ENCODE measurements around the gene UBA1.

Gene UBA1

GRCh38 chrX:47180346-47180745, 13.3 kb upstream of the UBA1 start:
- H3K36me3 ChIP-seq = peaks cover 44% of the 10 kb centered on the region
- H3K27ac ChIP-seq = no peak overlapping the region
- no peak for TF ChIP-seq CTCF (IDR thresholded peaks at IDR 0.05; ENCODE audit: low read depth, low read length)
- no peak overlapping the region for H3K4me3 ChIP-seq (ENCODE audit: low read depth, low read length)
- H3K9me3 ChIP-seq (ENCODE audit: severe bottlenecking) = no peaks in the 10 kb centered on the region
- H3K27me3 ChIP-seq (ENCODE audit: insufficient read depth, low read depth, severe bottlenecking) = peaks cover 28% of the 10 kb centered on the region
- no peak for DNase-seq

- no peak for DNase-seq
- Histone ChIP-seq H3K4me3 (ENCODE audit: low read depth, low read length) (no peak overlapping the region), H3K27me3 (ENCODE audit: insufficient read depth, low read depth, severe bottlenecking) (peaks cover 32% of the 10 kb centered on the region), H3K36me3 (peaks cover 49% of the 10 kb centered on the region), H3K9me3 (ENCODE audit: severe bottlenecking) (no peaks in the 10 kb centered on the region), H3K27ac (no peak overlapping the region)
- TF ChIP-seq CTCF (IDR thresholded peaks at IDR 0.05; ENCODE audit: low read depth, low read length) = no peak
Measured at GRCh38 chrX:47181301-47181700, 12.3 kb upstream of the UBA1 start.

DNA sequence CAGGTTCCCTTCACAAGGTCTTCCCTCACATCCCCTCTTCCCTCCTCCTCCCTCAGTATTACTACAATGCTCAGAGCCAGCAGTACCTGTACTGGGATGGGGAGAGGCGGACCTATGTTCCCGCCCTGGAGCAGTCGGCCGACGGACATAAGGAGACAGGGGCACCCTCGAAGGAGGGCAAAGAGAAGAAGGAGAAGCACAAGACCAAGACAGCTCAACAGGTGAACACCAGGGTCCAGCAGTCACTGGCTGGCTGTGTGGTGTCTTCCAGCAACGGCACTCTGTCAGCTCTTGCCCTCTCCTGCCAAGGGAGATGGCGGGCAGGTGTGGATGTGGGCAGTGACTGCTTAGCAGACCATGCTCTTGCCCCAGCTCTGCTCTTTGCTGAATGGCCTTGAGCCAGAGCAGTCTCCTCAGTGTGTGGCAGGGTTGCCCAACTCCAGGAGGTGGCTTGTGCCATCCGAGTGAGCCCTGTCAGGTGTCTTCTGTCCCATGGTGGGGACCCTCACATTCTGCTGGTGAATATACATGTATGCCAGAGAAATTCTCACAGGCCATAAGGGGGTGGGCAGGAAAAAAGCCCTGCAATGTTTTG, 11.4 kb upstream of the UBA1 start:
- no peak for TF ChIP-seq CTCF (IDR thresholded peaks at IDR 0.05; ENCODE audit: low read depth, low read length)
- peaks cover 41% of the 10 kb centered on the region for H3K36me3 ChIP-seq

GRCh38 chrX:47184486-47184885, 9.1 kb upstream of the UBA1 start:
- no peak for DNase-seq
- TF ChIP-seq CTCF (IDR thresholded peaks at IDR 0.05; ENCODE audit: low read depth, low read length) = no peak
- Histone ChIP-seq H3K4me3 (ENCODE audit: low read depth, low read length) (no peak overlapping the region), H3K27ac (no peak overlapping the region), H3K27me3 (ENCODE audit: insufficient read depth, low read depth, severe bottlenecking) (peaks cover 39% of the 10 kb centered on the region), H3K9me3 (ENCODE audit: severe bottlenecking) (no peaks in the 10 kb centered on the region), H3K36me3 (peaks cover 36% of the 10 kb centered on the region)

More for the DNA sequence above, 11.4 kb upstream of the UBA1 start:
- no peak overlapping the region for H3K4me3 ChIP-seq (ENCODE audit: low read depth, low read length)
- no peaks in the 10 kb centered on the region for H3K9me3 ChIP-seq (ENCODE audit: severe bottlenecking)
- peaks cover 29% of the 10 kb centered on the region for H3K27me3 ChIP-seq (ENCODE audit: insufficient read depth, low read depth, severe bottlenecking)
- H3K27ac ChIP-seq = no peak overlapping the region
- no peak for DNase-seq

DNA sequence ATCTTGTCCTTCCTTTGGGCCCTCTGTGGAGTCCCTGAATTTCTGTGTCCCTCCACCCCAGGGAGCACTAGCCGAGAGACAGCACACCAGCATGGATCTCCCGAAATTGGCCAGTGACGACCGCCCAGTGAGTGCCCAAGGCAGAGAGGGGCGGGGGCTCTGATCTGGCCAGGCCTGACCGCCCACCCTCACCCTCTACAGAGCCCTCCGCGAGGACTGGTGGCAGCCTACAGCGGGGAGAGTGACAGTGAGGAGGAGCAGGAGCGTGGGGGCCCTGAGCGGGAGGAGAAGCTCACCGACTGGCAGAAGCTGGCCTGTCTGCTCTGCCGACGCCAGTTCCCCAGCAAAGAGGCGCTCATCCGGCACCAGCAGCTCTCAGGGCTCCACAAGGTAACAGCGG, 8.4 kb upstream of the UBA1 start:
- TF ChIP-seq CTCF (IDR thresholded peaks at IDR 0.05; ENCODE audit: low read depth, low read length) = no peak
- Histone ChIP-seq H3K4me3 (ENCODE audit: low read depth, low read length) (no peak overlapping the region), H3K27ac (no peak overlapping the region), H3K36me3 (peaks cover 36% of the 10 kb centered on the region), H3K27me3 (ENCODE audit: insufficient read depth, low read depth, severe bottlenecking) (peaks cover 47% of the 10 kb centered on the region), H3K9me3 (ENCODE audit: severe bottlenecking) (no peaks in the 10 kb centered on the region)
- DNase-seq = no peak

DNA sequence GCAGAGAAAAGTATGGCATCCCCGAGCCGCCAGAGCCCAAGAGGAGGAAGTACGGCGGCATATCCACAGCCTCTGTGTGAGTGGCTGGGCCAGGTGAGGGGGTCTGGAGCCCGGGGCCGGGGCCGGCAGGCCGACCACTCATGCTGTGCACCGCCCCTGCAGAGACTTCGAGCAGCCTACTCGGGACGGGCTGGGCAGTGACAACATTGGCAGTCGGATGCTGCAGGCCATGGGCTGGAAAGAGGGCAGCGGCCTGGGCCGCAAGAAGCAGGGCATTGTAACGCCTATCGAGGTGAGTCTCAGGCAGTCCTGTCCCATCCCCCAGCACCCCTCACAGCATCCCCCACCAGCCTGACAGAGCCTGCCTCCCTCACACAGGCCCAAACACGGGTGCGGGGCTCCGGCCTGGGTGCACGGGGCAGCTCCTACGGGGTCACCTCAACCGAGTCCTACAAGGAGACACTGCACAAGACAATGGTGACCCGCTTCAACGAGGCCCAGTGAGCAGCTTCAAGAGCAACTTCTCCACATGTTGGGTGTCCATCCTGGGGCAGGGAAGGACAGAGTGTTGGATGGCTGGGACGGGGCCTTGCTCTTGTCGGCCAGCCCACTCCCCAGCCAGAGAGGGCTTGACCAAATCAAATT, 7.4 kb upstream of the UBA1 start:
- peaks cover 52% of the 10 kb centered on the region for H3K27me3 ChIP-seq (ENCODE audit: insufficient read depth, low read depth, severe bottlenecking)
- no peak overlapping the region for H3K27ac ChIP-seq
- H3K9me3 ChIP-seq (ENCODE audit: severe bottlenecking) = no peaks in the 10 kb centered on the region
- DNase-seq = no peak
- peaks cover 32% of the 10 kb centered on the region for H3K36me3 ChIP-seq
- no peak overlapping the region for H3K4me3 ChIP-seq (ENCODE audit: low read depth, low read length)
- no peak for TF ChIP-seq CTCF (IDR thresholded peaks at IDR 0.05; ENCODE audit: low read depth, low read length)

Data from WERI-Rb-1 (cell line).